HuH-7 (cell line): Measurements from ENCODE around the gene PBRM1.

Source experiments
- DNase-seq: peaks from one replicate; pipeline ENCODE4 v3.0.0; 2011; ENCODE audit warnings: low spot score

The PBRM1 gene

GRCh38 chr3:52509753-52510328 is 175.9 kb downstream of the PBRM1 start:
- no peak for DNase-seq

- no peak for DNase-seq
Measured at GRCh38 chr3:52507359-52507758, 178.4 kb downstream of the PBRM1 start.

GRCh38 chr3:52506266-52506966 is 179.3 kb downstream of the PBRM1 start:
- no peak for DNase-seq

- no peak for DNase-seq
Measured at GRCh38 chr3:52504977-52505376, 180.7 kb downstream of the PBRM1 start.

GRCh38 chr3:52503788-52504424 is 181.8 kb downstream of the PBRM1 start:
- DNase-seq: no peak

GRCh38 chr3:52502808-52503350 is 182.8 kb downstream of the PBRM1 start:
- DNase-seq: no peak

- no peak for DNase-seq
Measured at GRCh38 chr3:52502001-52502400, 183.7 kb downstream of the PBRM1 start.

- no peak for DNase-seq
Measured at GRCh38 chr3:52501046-52501445, 184.7 kb downstream of the PBRM1 start.

GRCh38 chr3:52498137-52499054 is 187.3 kb downstream of the PBRM1 start:
- no peak for DNase-seq

GRCh38 chr3:52495777-52496602 is 189.7 kb downstream of the PBRM1 start:
- no peak for DNase-seq
